ENCODE results near the gene CRACR2A. TPM values are rescaled to one million over a fixed set of nuclear protein-coding genes. Genes with fewer than 3 reads are reported as not detected.
A peak's percentile ranks its signal among the peaks of the same experiment; 100 is the strongest.

The CRACR2A gene
- total RNA-seq, 1 donor from 2014 or later, result 4.4 TPM

DNA sequence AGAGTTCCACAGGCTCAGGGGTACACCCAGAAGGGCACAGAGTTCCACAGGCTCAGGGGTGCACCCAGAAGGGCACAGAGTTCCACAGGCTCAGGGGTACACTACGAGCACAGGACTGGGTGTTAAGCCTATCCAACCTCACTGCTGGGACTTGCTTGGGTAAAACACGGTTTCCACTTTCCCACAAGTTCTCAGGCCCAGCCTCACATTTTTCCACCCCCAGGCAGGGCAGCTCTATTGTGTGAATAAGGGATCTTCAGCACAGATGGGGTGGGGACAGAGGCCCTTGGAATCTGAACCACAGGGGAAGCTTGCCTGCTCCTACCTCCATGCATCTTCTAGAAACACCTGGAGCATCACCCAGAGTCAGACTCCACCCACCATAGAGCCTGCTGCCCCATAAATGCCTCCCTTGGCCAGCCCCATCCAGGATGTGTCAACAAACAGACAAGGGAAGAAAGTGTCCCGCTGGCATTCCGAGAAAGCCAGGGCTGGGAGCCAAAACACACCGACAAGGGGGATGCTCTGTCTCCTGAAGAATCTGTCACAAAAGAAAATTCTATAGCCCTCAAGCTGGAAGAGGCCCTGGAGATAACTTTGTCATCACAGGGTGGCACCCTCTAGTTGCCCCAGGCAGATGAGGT is 4.8 kb downstream of the CRACR2A start:
- no peak for TF ChIP-seq POLR2A (IDR thresholded peaks at IDR 0.05)
- Histone ChIP-seq H3K27me3 (no peaks in the 10 kb centered on the region), H3K9me3 (no peaks in the 10 kb centered on the region), H3K4me1 (peaks cover 12% of the 10 kb centered on the region), H3K36me3 (no peaks in the 10 kb centered on the region), H3K4me3 (no peak overlapping the region), H3K27ac (no peak overlapping the region)
- DNase-seq (ENCODE audit: extremely low spot score in 2 of 2), result peak; percentile 62 to 82
- intact Hi-C loops (cut with DNase I), result no loop called here

DNA sequence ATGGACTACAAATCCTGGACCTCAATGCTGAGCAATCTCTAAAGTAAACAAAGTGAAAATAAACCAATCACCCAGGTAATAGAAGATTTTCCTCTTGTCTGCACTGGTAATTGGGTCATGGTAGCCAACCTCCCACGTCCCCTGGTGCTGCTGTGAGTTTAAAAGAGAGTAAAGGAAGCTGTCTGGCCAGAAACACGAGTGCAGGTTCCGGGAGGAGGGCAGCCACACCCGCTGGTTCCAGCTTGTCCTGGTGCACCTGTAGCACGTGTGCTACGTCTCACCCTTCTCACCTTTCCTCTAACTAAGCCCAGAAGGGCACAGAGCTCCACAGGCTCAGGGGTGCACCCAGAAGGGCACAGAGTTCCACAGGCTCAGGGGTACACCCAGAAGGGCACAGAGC is 5.4 kb downstream of the CRACR2A start:
- peak in 1 of 2 donors; percentile 16 for DNase-seq (ENCODE audit: extremely low spot score in 2 of 2)
- no peaks in the 10 kb centered on the region for H3K27me3 ChIP-seq
- intact Hi-C loops (cut with DNase I), result no loop called here
- H3K36me3 ChIP-seq, result no peaks in the 10 kb centered on the region
- peaks cover 7% of the 10 kb centered on the region for H3K4me1 ChIP-seq
- no peak for TF ChIP-seq POLR2AphosphoS5 (IDR thresholded peaks at IDR 0.05; ENCODE audit: insufficient read depth in 1 of 2, low read depth in 1 of 2)
- no peak overlapping the region for H3K4me3 ChIP-seq
- no peaks in the 10 kb centered on the region for H3K9me3 ChIP-seq
- no peak overlapping the region for H3K27ac ChIP-seq

DNA sequence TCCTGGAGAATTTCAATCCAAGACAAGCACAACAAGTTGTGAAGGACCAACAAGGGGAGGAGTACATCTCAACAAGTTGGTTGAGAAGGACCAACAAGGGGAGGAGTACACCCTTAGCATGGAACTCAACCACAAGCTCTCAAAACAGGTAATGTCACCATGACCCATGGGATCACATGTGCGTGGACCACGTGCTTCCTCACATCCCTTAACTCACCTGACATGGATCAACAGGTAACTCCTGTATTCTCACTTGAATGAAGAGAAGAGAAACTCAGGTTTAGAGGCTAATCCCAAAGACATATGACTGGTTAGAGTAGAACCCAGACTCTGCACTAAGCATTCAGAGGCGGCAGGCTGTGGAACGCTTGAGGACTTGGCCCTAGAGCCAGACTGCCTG is 6.2 kb downstream of the CRACR2A start:
- intact Hi-C loops (cut with DNase I), result no loop called here
- peak; percentile 29 to 34 for DNase-seq (ENCODE audit: extremely low spot score in 2 of 2)
- no peaks in the 10 kb centered on the region for H3K27me3 ChIP-seq
- no peaks in the 10 kb centered on the region for H3K4me1 ChIP-seq
- H3K4me3 ChIP-seq, result no peak overlapping the region
- no peak overlapping the region for H3K27ac ChIP-seq
- H3K36me3 ChIP-seq, result no peaks in the 10 kb centered on the region
- TF ChIP-seq, protein P1, sequence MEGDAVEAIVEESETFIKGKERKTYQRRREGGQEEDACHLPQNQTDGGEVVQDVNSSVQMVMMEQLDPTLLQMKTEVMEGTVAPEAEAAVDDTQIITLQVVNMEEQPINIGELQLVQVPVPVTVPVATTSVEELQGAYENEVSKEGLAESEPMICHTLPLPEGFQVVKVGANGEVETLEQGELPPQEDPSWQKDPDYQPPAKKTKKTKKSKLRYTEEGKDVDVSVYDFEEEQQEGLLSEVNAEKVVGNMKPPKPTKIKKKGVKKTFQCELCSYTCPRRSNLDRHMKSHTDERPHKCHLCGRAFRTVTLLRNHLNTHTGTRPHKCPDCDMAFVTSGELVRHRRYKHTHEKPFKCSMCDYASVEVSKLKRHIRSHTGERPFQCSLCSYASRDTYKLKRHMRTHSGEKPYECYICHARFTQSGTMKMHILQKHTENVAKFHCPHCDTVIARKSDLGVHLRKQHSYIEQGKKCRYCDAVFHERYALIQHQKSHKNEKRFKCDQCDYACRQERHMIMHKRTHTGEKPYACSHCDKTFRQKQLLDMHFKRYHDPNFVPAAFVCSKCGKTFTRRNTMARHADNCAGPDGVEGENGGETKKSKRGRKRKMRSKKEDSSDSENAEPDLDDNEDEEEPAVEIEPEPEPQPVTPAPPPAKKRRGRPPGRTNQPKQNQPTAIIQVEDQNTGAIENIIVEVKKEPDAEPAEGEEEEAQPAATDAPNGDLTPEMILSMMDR (IDR thresholded peaks at IDR 0.05), result no peak
- TF ChIP-seq POLR2A (IDR thresholded peaks at IDR 0.05) (no peak), POLR2AphosphoS5 (IDR thresholded peaks at IDR 0.05; ENCODE audit: insufficient read depth in 1 of 2, low read depth in 1 of 2) (no peak)
- no peaks in the 10 kb centered on the region for H3K9me3 ChIP-seq

DNA sequence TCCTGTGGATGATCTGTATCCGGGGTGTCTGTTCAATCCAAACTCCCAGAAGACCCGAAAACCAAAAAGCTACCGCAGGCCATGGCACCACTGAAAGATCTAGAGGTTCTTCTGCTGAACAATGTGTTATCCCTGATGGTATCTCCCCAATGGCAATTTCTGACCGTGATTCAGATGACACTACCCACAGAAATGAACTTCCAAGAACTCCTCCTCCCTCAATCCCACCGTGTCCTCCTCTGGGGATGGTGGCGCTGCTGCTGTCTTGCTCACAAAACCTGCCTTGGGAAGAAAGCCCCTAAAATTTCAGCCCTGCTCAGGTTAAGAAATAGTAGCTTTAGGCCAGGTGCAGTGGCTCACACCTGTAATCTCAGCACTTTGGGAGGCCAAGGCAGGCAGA is 7.8 kb downstream of the CRACR2A start:
- DNase-seq (ENCODE audit: extremely low spot score in 2 of 2), result peak; percentile 29 to 74
- no peak overlapping the region for H3K27ac ChIP-seq
- intact Hi-C loops (cut with DNase I), result no loop called here

DNA sequence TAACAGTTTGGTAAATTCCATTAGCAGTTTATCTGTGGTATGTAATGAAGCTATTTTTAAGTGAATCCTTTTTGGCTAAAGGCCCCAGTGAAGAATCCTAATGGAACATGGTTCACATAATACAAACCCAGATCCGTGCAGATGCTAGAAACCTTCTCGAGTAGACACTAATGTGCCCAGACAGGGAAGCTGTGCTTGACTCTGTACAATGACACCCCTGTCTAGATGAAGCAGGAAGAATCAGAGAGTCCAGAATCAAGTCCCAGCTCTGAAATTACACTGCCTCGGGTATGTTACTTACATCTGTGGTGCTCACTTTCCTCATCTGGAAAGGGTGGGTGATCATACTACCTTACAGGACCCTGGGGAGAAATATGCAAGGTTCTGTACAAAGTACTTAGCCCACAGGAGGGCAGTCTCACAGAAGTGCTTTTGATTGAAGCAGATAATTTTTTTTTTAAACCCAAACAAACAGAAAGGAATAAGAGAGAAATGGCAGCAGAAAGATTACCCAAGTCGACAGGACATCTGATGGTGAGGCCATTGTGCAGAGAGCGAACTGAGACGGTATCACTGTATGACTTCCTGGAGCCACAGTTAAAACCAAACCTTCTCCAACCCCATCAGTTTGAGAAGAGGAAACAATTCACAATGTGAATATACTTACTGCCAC is 8.5 kb downstream of the CRACR2A start:
- no peaks in the 10 kb centered on the region for H3K9me3 ChIP-seq
- H3K36me3 ChIP-seq, result no peaks in the 10 kb centered on the region
- DNase-seq (ENCODE audit: extremely low spot score in 2 of 2), result no peak
- H3K27ac ChIP-seq, result no peak overlapping the region
- H3K4me1 ChIP-seq, result no peaks in the 10 kb centered on the region
- intact Hi-C loops (cut with DNase I), result no loop called here
- no peak overlapping the region for H3K4me3 ChIP-seq
- no peak for TF ChIP-seq POLR2A (IDR thresholded peaks at IDR 0.05)
- TF ChIP-seq, protein P1 (IDR thresholded peaks at IDR 0.05), result no peak
- no peak for TF ChIP-seq POLR2AphosphoS5 (IDR thresholded peaks at IDR 0.05; ENCODE audit: insufficient read depth in 1 of 2, low read depth in 1 of 2)
- H3K27me3 ChIP-seq, result no peaks in the 10 kb centered on the region

More for the DNA sequence above, 7.8 kb downstream of the CRACR2A start:
- no peaks in the 10 kb centered on the region for H3K36me3 ChIP-seq
- no peaks in the 10 kb centered on the region for H3K9me3 ChIP-seq
- H3K4me3 ChIP-seq, result no peak overlapping the region
- H3K4me1 ChIP-seq, result no peaks in the 10 kb centered on the region
- TF ChIP-seq, protein P1 (IDR thresholded peaks at IDR 0.05), result no peak
- TF ChIP-seq POLR2A (IDR thresholded peaks at IDR 0.05), result no peak
- no peak for TF ChIP-seq POLR2AphosphoS5 (IDR thresholded peaks at IDR 0.05; ENCODE audit: insufficient read depth in 1 of 2, low read depth in 1 of 2)
- no peaks in the 10 kb centered on the region for H3K27me3 ChIP-seq

DNA sequence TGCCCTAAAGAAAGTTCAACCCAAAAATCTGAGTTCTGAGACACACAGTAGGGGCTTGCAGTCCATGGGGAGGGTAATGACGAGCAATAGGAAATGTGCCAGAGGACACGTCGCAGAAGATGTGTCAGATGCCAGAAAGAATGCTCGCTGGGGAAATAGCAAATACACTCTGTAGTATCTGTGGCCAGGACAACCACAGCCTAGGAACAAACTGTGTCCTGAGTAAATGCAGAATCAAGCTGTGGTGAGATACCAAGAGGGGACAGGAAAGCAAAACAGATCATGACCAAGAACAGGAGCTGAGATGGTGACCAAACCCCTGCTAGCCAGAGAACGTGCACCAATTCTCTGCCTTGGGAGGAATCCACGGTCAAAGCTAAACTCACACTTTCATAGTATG is 9.1 kb downstream of the CRACR2A start:
- Histone ChIP-seq H3K27ac (no peak overlapping the region), H3K4me3 (no peak overlapping the region), H3K9me3 (no peaks in the 10 kb centered on the region), H3K4me1 (no peaks in the 10 kb centered on the region), H3K36me3 (no peaks in the 10 kb centered on the region), H3K27me3 (no peaks in the 10 kb centered on the region)
- DNase-seq (ENCODE audit: extremely low spot score in 2 of 2), result peak in 1 of 2 donors; percentile 60
- TF ChIP-seq POLR2AphosphoS5 (IDR thresholded peaks at IDR 0.05; ENCODE audit: insufficient read depth in 1 of 2, low read depth in 1 of 2) (no peak), POLR2A (IDR thresholded peaks at IDR 0.05) (no peak)
- TF ChIP-seq, protein P1 (IDR thresholded peaks at IDR 0.05), result no peak
- intact Hi-C loops (cut with DNase I), result no loop called here
